HG03558 (cell line): ENCODE data around the gene MRNIP.

Source experiments
- ATAC-seq: cut with Tn5 transposase; IDR thresholded peaks from one replicate; pipeline ENCODE4 v1.9.1; 2021; ENCODE audit warnings: moderate number of reproducible peaks; ENCODE audit not compliant: unreplicated experiment; ENCODE audit errors: extremely low read depth

The MRNIP gene

DNA sequence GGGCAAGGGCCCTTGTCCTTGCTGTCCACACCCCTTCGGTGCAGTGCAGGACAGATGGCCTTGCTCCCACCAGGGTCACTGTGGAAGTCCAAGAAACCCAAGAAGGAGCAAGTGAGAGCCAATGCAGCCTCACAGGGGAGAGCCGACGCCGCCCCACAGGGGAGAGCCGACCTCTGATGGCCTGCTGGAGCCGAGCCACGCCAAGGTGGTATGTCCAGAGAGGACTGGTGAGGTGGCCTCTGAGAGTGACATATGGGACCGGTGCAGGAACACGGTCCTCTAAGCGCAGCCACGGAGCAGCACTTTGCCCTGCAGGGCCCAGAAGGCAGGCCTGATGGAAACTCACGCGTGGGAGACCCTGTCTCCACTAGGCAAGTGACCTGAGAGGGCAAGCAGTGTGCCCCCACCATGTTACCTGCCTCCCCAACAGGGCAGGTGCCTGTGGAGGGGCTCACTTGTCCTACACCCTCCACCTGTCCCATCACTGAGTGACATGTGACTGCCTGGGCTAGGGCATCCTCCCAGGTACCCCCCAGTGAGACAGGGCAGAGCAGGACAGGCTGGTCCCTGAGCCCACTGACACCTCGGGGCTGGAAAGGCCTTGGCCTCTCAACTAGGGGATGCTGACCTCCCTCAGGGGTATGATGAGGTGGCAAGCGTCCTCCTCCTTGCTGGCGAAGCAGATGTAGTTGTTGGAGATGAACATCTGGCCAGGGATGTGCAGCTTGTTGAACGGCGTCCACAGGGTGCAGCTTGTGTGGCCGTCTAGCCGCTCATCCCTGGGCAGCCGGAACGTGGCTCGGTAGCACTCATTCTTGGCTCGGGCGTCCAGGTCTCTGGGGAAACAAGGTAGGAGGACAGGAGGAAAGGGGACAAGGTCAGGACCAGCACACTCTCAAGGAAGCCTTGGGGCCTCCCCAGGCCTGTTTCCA lies 32.4 kb upstream of the MRNIP start:
- no peak for ATAC-seq

- no peak for ATAC-seq
These were observed 31.3 kb upstream of the MRNIP start for GRCh38 chr5:179889885-179890284.

DNA sequence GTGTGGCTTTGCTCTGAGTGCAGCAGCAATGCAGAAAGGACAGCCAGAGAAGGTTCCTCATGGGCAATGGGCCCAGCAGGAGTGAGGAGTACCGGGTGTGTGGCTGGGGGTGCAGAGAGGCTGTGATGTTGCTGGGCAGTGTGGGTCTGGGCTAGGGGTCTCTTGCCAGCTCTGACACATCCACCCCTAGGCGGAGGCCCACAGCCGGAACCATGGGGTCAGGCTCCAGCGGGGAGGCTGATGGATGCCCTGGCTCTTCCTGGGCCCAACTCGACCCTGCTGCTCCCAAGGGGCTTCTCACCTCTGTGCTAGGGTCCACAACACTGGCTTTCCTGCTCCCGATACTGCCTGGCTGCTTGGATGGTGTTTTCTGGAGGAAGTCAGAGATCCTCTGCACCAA lies 29.2 kb upstream of the MRNIP start:
- no peak for ATAC-seq

DNA sequence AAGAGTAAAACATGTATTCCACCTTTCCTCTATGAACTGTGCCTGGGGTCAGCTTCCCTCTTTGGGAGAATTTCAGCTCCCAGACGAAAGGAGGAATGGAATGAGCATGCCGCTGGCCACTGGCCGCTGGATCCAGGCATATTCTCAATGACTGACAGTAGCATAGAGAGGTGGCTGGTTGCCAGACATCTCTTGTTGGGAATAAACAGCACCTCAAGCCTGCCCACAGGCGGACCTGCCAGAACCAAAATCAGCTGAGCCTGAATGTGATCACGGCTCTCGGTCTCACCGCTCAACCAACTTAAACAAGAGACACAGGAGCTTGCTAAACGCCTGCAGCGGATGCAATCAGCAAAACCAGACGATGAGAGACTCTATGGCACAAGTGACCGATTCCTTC lies 28.5 kb upstream of the MRNIP start:
- ATAC-seq: no peak

- no peak for ATAC-seq
These were observed 27.7 kb upstream of the MRNIP start for GRCh38 chr5:179886190-179886911.

GRCh38 chr5:179885491-179886090 lies 27.0 kb upstream of the MRNIP start:
- ATAC-seq: no peak

DNA sequence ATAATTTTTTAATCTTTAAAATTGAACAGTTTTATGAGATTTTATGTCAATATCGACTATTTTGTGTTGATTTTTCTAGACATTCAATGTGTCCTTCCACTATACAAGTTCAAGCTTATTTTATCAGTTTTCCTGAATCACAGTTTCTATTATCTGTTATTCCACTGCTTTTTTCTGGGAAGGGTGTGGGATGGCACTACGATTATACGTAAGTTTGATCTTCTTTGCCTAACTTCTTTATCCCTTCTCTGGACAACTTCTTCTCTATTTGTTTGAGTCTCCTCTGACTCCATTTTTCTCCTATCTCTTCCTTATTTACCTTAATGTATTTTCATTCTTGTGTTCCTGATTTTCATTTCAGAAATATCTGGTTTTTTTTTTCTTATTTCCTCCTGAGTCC lies 24.5 kb upstream of the MRNIP start:
- no peak for ATAC-seq

GRCh38 chr5:179882338-179882737 lies 23.7 kb upstream of the MRNIP start:
- no peak for ATAC-seq

DNA sequence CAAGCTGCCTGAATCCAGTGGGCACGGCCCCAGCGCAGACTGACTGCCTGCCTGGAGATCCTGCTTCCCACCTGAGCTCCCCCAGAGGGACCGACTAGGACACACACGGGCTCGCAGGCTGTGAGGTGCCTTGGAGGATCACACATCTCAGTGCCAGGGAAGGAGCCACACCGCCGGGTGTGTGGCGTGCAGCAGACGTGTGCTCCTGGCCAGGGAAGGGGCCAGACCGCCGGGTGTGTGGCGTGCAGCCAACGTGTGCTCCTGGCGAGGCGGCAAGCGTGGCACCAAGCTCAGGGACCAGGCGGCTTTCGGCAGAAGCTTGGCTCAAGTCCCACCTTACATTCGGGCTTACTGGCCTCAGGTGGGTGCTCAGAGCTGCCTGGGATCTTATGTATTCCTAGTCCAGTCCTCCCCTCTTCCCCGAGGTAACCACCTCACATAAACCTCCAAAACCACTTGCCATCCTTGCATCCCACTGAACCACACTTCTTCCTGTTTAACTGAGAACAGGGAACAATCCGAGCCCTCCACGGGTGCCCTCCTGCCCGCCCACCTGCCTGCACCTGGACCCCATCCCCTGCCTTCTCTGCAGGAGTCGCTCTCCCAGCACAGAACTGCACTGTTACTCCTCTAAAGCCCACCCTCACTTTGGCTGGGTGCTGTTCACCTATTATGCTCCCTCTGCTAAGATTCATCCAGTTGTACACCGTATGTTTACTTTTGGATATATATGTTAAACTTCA lies 22.4 kb upstream of the MRNIP start:
- ATAC-seq: no peak

DNA sequence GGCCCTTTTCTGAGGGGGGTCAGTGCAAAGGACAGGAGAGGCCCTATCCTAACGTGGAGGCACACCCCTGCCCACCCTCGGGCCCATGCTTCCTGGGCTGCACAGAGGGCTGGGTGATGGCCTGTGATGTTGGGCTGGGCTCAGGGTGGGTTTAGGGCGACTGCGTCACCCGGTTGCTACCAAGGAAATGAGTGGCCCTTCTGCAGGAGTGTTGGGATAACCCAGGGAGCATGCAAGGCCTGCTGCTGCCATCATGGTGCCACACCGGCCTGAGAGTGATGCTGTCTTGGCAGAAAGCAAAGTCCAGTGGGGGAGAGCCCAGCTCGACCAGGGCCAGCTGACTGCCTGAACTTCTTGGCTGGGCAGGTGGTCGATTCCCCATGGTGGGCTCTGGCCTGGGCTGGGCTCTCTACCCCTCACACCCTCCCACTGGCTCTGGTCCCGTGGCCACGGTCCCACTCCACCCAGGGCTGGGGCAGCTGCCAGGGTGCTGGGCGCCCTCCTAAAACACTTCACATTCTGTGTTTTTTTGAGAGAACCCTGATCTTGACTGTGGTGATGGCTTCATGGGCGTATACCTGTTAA lies 21.5 kb upstream of the MRNIP start:
- ATAC-seq: no peak

GRCh38 chr5:179879690-179880010 lies 21.0 kb upstream of the MRNIP start:
- ATAC-seq: no peak

GRCh38 chr5:179879003-179879689 lies 20.5 kb upstream of the MRNIP start:
- ATAC-seq: no peak

GRCh38 chr5:179878222-179879002 lies 19.8 kb upstream of the MRNIP start:
- ATAC-seq: no peak

- ATAC-seq: no peak
These were observed 18.0 kb upstream of the MRNIP start for GRCh38 chr5:179876610-179876952.

DNA sequence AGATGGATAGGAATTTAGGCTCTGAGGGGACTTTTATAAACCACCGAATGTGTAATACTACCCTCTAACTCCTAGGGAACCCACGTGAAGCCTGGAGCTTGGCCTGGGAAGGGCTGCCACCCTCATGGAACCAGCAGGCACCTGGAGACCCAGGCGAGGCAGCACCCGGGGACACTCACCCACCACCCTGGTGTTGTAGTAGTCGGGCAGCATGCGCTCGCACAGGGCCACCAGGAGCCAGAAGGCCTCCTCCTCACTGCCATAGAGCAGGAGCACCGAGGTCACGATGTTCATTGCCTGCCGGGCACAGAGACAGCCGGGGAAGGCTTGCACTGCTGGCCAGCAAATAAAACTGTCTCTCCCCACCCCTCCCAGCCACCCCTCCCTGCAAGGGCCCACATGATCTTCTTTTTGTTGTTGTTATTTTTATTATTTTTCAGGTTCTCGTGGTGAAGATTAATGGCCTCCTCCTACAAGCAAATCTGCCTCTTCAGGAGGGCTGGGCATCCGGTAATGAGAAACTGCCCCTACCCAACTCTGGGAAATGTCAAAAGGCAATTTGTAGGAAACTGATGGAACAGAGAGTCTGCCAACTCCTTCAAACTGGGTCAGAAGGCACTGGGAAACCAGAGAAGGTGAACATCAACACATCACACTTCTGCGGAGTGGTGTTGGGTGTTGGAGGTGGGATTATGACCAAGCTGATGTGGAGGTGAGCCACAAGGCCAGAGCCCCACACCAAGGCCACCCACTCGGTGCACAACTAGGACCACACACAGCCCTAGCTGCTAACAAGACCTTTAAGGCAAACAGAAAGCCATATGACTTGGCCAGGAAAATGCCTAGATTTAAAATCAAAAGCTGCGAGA lies 17.4 kb upstream of the MRNIP start:
- no peak for ATAC-seq

- no peak for ATAC-seq
These were observed 16.1 kb upstream of the MRNIP start for GRCh38 chr5:179874536-179875292.

DNA sequence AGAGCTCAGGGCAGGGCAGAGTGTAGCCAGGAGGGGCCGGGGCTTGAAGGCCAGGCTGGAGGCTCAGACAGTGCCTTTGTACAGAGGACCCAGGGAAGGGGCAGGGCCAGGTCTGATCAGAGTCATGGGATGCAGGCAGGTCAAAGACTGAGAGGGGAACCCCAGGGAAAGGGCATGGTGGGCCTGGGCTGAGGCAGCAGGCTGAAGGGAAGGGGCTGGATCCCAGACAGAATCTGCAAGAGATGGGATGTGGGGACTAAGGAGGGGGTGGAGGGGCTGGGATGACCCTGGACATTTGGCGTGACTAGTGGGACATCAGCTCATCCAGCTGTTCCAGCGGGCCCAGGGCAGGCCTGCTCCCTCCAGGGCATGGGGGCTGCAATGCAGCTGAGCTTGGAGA lies 15.5 kb upstream of the MRNIP start:
- no peak for ATAC-seq
